Uterus (tissue), 4 donors: ENCODE data around the gene KLF16. TPM values are rescaled to one million over a fixed set of nuclear protein-coding genes. Genes with fewer than 3 reads are reported as not detected.

Experiments
- DNase-seq, 2 donors: peaks; one replicate each; pipeline ENCODE4 v3.0.0-alpha.2; 2019 to 2020
- H3K27ac ChIP-seq, 2 donors: fragments of 200-600 bp; sonication (generic); 1 replicate in 1 of 2; 2 replicates in 1 of 2; pipeline ENCODE4 v1.5.1; 2016 to 2018
- H3K27me3 ChIP-seq, 2 donors: fragments of 200-600 bp; sonication (generic); one replicate each; pipeline ENCODE4 v1.5.1; 2018 to 2019; ENCODE audit warnings: control low read depth in 1 of 2
- H3K36me3 ChIP-seq, 2 donors: fragments of 200-600 bp; sonication (generic); one replicate each; pipeline ENCODE4 v1.5.1; 2019; ENCODE audit warnings: control low read depth in 1 of 2
- H3K4me1 ChIP-seq, 2 donors: fragments of 200-600 bp; sonication (generic); one replicate each; pipeline ENCODE4 v1.5.1; 2018 to 2019; ENCODE audit warnings: control low read depth in 1 of 2
- H3K4me3 ChIP-seq, 2 donors: fragments of 200-600 bp; sonication (generic); 1 replicate in 1 of 2; 2 replicates in 1 of 2; pipeline ENCODE4 v1.5.1; 2018 to 2019; ENCODE audit warnings: mild to moderate bottlenecking in 1 of 2
- H3K9me3 ChIP-seq, 2 donors: fragments of 200-600 bp; sonication (generic); one replicate each; pipeline ENCODE4 v1.5.1; 2019; ENCODE audit warnings: control low read depth in 1 of 2
- POLR2A ChIP-seq, 2 donors: fragments of 450-650 bp; IDR thresholded peaks; one replicate each; pipeline ENCODE4 v1.6.1; 2016; ENCODE audit warnings: antibody characterized with exemption in 2 of 2, mild to moderate bottlenecking in 1 of 2, moderate library complexity in 1 of 2
- intact Hi-C: fragments of 100-400 bp; cut with DNase I; formaldehyde crosslinking; loops from one replicate; pipeline ENCODE4 v1.15.1; 2023; ENCODE audit warnings: low total_unique reads
- total RNA-seq, 4 donors: library from RNA; depleted of rRNA in 3 of 4; stranded (reverse); fragments of >200 nt in 3 of 4; gene quantifications; one replicate each; pipeline versions ENCODE4 v1.1.0 to v1.2.4, GENCODE V29; 2014 to 2023
- TF ChIP-seq, protein P1 (sequence below), 4 experiments: fragments of 200-600 bp in 2 of 4; fragments of 450-650 bp in 2 of 4; sonication (generic) in 2 of 4; IDR thresholded peaks; one replicate each; pipeline ENCODE4 v1.5.1; 2016 to 2019; ENCODE audit warnings: antibody characterized with exemption in 4 of 4, mild to moderate bottlenecking in 2 of 4, moderate library complexity in 1 of 4
- donor health status: DM: yes; HTN: yes; CAD: no.

The KLF16 gene
- total RNA-seq, 4 donors from 2014 or later = 0.26 to 17.7 (median 3.9) TPM; not detected in 1

DNA sequence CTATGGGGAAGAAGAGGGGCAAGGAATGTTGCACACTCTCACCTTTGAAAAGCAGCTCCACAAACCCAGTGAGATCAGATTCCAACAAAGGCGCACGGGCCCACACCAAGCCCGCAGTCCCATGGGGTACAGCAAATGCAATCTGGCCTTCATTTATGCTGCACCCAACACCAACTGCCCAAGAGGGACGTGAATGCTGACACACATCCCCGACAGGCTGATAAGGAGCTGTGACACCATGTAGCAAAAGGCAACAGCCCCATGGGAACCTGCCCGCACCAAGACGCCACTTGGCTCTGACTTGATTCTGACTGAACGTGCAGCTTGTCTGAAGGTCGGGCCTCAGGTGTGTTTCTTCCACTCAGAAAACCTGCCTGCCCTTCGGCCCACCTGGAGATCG lies 32.4 kb downstream of the KLF16 start:
- Histone ChIP-seq H3K27ac (no peak overlapping the region), H3K27me3 (no peaks in the 10 kb centered on the region), H3K36me3 (no peaks in the 10 kb centered on the region), H3K4me3 (no peak overlapping the region), H3K4me1 (peaks cover 0 to 10% of the 10 kb centered on the region in 2 donors), H3K9me3 (no peaks in the 10 kb centered on the region)
- no peak for DNase-seq
- TF ChIP-seq, protein P1, sequence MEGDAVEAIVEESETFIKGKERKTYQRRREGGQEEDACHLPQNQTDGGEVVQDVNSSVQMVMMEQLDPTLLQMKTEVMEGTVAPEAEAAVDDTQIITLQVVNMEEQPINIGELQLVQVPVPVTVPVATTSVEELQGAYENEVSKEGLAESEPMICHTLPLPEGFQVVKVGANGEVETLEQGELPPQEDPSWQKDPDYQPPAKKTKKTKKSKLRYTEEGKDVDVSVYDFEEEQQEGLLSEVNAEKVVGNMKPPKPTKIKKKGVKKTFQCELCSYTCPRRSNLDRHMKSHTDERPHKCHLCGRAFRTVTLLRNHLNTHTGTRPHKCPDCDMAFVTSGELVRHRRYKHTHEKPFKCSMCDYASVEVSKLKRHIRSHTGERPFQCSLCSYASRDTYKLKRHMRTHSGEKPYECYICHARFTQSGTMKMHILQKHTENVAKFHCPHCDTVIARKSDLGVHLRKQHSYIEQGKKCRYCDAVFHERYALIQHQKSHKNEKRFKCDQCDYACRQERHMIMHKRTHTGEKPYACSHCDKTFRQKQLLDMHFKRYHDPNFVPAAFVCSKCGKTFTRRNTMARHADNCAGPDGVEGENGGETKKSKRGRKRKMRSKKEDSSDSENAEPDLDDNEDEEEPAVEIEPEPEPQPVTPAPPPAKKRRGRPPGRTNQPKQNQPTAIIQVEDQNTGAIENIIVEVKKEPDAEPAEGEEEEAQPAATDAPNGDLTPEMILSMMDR (IDR thresholded peaks at IDR 0.05) = no peak
- no peak for TF ChIP-seq POLR2A (IDR thresholded peaks at IDR 0.05)
- intact Hi-C loops = no loop called here

DNA sequence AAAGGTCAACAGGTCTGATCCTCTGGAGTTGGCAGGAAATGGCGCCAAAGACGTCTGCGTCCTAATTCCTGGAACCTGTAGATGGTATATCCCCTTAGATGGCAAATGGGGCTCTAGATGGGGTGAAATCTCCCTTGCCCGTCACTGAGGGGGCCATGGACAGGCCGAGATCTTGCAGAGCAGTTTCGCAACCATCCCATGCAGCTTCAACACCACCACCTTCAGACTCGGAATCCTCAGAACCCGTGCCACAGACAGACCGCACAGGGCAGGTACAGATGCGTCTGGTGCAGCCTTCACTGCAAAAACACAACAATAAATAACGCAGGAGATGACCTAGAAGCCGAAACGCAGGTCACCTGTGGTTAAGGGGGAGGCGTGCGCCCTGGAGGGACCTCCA lies 32.8 kb downstream of the KLF16 start:
- Histone ChIP-seq H3K4me3 (no peak overlapping the region), H3K4me1 (peaks cover 0 to 10% of the 10 kb centered on the region in 2 donors), H3K36me3 (no peaks in the 10 kb centered on the region), H3K27ac (no peak overlapping the region), H3K27me3 (no peaks in the 10 kb centered on the region), H3K9me3 (no peaks in the 10 kb centered on the region)
- no peak for DNase-seq
- TF ChIP-seq, protein P1 (IDR thresholded peaks at IDR 0.05) = no peak
- no peak for TF ChIP-seq POLR2A (IDR thresholded peaks at IDR 0.05)
- intact Hi-C loops = no loop called here

DNA sequence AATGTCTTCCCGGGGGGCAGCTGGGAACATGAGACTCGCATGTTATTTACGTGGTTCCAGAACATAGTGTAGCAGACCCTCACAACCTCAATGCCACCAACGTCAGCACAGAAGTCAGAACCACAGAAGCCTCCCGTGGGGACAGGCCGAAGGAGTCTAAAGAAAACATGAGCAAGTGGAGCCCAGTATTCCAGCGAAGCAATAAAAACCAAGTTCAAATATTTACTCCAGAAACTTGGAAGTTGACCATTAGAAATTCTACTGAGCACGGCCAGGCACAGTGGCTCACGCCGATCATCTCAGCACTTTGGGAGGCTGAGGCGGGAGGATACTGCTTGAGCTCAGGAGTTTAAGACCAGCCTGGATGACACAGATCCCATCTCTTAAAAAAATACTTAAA lies 33.4 kb downstream of the KLF16 start:
- peaks cover 0 to 10% of the 10 kb centered on the region in 2 donors for H3K4me1 ChIP-seq
- H3K9me3 ChIP-seq = no peaks in the 10 kb centered on the region
- DNase-seq = no peak
- no peak overlapping the region for H3K27ac ChIP-seq
- intact Hi-C loops = loop anchor here (10.0 kb wide), 2 partner anchors 65 to 285 kb away; no protein-coding TSS in a partner anchor
- H3K4me3 ChIP-seq = no peak overlapping the region
- no peaks in the 10 kb centered on the region for H3K36me3 ChIP-seq
- no peaks in the 10 kb centered on the region for H3K27me3 ChIP-seq
- TF ChIP-seq, protein P1 (IDR thresholded peaks at IDR 0.05) = no peak
- TF ChIP-seq POLR2A (IDR thresholded peaks at IDR 0.05) = no peak

DNA sequence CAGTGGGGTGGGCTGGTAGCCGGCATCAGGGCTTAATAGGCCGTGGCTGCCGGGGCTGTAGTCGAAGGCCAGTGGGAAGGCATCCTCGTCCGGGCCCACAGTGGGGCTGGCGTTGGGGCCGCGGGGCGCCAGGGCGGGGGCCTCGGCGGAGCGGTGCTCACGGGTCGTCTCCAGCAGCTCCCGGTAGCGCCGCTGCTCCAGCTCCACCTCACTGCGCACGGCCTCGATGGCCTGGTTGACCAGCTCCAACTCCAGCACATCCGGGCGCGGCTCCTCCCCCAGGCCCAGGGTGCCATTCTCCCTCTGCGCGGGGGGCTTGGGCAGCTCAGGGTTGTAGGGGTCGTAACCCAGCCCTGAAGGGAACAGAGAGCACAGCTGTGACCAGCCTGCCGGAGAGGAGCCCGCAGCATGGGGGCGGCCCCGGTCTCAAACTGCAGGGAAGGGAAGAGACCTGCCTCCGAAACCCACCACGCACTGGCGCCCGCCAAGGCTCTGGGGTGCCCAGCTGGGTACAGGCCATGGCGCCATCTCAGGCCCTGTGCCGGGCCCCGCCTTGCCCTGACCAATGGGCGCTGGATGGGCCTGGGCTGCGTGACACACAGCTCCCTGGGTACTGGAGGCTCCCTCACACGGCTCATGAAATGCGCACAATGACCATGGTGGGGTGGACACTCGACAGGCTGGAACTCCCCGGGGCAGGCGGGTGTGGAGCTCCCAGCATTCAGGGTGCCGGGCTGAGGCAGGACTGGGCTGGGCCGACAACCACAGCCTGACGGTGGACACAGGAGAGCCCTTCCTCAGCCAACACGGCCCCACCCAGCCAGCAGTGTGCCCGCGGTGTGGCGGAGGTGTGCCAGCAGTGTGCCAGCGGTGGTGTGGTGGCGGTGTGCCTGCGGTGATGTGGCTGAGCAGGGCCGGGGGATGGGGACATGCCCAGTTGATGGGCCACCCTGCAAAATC lies 34.8 kb downstream of the KLF16 start:
- TF ChIP-seq, protein P1 (IDR thresholded peaks at IDR 0.05) = no peak
- no peak for TF ChIP-seq POLR2A (IDR thresholded peaks at IDR 0.05)
- no peaks in the 10 kb centered on the region for H3K36me3 ChIP-seq
- no peak for DNase-seq
- intact Hi-C loops = loop anchor here (10.0 kb wide), 2 partner anchors 64 to 284 kb away; no protein-coding TSS in a partner anchor
- H3K4me1 ChIP-seq = peaks cover 0 to 6% of the 10 kb centered on the region in 2 donors
- no peaks in the 10 kb centered on the region for H3K27me3 ChIP-seq
- H3K9me3 ChIP-seq = no peaks in the 10 kb centered on the region
- no peak overlapping the region for H3K27ac ChIP-seq
- H3K4me3 ChIP-seq = no peak overlapping the region
